ENCODE measurements around the gene WASHC3.

DNA sequence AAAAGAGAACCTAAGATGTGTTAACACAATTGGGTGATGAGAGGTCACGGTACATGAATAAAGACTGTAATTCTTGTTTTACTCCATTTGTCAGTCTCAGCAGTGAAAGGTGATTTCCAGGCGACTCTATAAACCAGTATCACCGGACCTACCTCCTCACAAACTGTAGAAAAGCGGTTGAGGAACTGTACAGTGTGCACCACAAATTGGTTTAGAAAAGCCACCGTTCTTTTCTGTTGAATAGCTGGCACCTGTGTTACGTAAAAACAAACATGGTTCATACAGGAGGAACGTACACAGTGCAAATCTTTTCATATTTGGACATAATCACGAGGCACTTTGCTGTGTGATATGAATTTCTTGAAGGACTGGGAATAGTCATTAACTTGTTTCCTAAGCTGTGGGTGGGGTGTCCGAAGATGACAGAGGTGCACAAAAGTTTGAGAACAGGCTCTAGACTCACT, 663 bp downstream of the WASHC3 start:
- TF ChIP-seq, protein P1, sequence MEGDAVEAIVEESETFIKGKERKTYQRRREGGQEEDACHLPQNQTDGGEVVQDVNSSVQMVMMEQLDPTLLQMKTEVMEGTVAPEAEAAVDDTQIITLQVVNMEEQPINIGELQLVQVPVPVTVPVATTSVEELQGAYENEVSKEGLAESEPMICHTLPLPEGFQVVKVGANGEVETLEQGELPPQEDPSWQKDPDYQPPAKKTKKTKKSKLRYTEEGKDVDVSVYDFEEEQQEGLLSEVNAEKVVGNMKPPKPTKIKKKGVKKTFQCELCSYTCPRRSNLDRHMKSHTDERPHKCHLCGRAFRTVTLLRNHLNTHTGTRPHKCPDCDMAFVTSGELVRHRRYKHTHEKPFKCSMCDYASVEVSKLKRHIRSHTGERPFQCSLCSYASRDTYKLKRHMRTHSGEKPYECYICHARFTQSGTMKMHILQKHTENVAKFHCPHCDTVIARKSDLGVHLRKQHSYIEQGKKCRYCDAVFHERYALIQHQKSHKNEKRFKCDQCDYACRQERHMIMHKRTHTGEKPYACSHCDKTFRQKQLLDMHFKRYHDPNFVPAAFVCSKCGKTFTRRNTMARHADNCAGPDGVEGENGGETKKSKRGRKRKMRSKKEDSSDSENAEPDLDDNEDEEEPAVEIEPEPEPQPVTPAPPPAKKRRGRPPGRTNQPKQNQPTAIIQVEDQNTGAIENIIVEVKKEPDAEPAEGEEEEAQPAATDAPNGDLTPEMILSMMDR (IDR thresholded peaks at IDR 0.05) = no peak
- no peak for TF ChIP-seq EP300 (IDR thresholded peaks at IDR 0.05)
- TF ChIP-seq POLR2AphosphoS5 (IDR thresholded peaks at IDR 0.05) = no peak
- no peak for TF ChIP-seq POLR2A (IDR thresholded peaks at IDR 0.05)

Data from suprapubic skin (tissue), 4 donors.